GM19463 (cell line): ENCODE measurements around the gene FCRLA.
"Not testable (repeated sequence)": the region's sequence is repeated elsewhere in the genome, so short reads cannot be mapped to it uniquely, and the experiment has no call there.

Experiments used
- ATAC-seq: cut with Tn5 transposase; IDR thresholded peaks from one replicate; pipeline ENCODE4 v1.9.1; 2021; ENCODE audit warnings: mild to moderate bottlenecking, moderate library complexity; ENCODE audit not compliant: unreplicated experiment

The FCRLA gene

GRCh38 chr1:161702250-161702649, 4.8 kb upstream of the FCRLA start:
- ATAC-seq = no peak

GRCh38 chr1:161705537-161705936, 1.5 kb upstream of the FCRLA start:
- ATAC-seq = peak; percentile 30

- ATAC-seq = no peak
These were observed 932 bp upstream of the FCRLA start for GRCh38 chr1:161706113-161706481.

GRCh38 chr1:161707503-161707902, 474 bp downstream of the FCRLA start:
- ATAC-seq = no peak

GRCh38 chr1:161709373-161709772, 2.3 kb downstream of the FCRLA start:
- no peak for ATAC-seq

- no peak for ATAC-seq
These were observed 3.5 kb downstream of the FCRLA start for GRCh38 chr1:161710560-161710959.

- ATAC-seq = peak; percentile 44
These were observed 11.7 kb downstream of the FCRLA start for GRCh38 chr1:161718559-161719324.

GRCh38 chr1:161719325-161719611, 12.2 kb downstream of the FCRLA start:
- peak; percentile 49 for ATAC-seq

GRCh38 chr1:161720422-161720821, 13.4 kb downstream of the FCRLA start:
- ATAC-seq = no peak

GRCh38 chr1:161720956-161721737, 14.1 kb downstream of the FCRLA start, which contains the start of gene FCRLB:
TSS of gene FCRLB (plus strand) at chr1:161721544. CDS start at chr1:161722673, 1,129 bp downstream.
- no peak for ATAC-seq

GRCh38 chr1:161721738-161722343, 14.8 kb downstream of the FCRLA start:
- ATAC-seq = no peak

- ATAC-seq = no peak
These were observed 15.4 kb downstream of the FCRLA start for GRCh38 chr1:161722406-161722805.

GRCh38 chr1:161723459-161724141, 16.6 kb downstream of the FCRLA start:
- no peak for ATAC-seq

- ATAC-seq = not testable (repeated sequence)
These were observed 18.4 kb downstream of the FCRLA start for GRCh38 chr1:161725258-161725907.

GRCh38 chr1:161725908-161726472, 19.0 kb downstream of the FCRLA start:
- no peak for ATAC-seq

GRCh38 chr1:161726473-161727255, 19.6 kb downstream of the FCRLA start:
- ATAC-seq = peak; percentile 49

GRCh38 chr1:161727256-161727924, 20.4 kb downstream of the FCRLA start:
- peak; percentile 2 for ATAC-seq

- no peak for ATAC-seq
These were observed 21.6 kb downstream of the FCRLA start for GRCh38 chr1:161728376-161729226.
